Measurements from ENCODE around the gene CPED1. TPM values are rescaled to one million over a fixed set of nuclear protein-coding genes. Genes with fewer than 3 reads are reported as not detected.
"Not testable (repeated sequence)": the region's sequence is repeated elsewhere in the genome, so short reads cannot be mapped to it uniquely, and the experiment has no call there.

The CPED1 gene
- total and polyA plus RNA-seq, 4 experiments from 2014 or later, result 0.32 TPM; not detected in 3

DNA sequence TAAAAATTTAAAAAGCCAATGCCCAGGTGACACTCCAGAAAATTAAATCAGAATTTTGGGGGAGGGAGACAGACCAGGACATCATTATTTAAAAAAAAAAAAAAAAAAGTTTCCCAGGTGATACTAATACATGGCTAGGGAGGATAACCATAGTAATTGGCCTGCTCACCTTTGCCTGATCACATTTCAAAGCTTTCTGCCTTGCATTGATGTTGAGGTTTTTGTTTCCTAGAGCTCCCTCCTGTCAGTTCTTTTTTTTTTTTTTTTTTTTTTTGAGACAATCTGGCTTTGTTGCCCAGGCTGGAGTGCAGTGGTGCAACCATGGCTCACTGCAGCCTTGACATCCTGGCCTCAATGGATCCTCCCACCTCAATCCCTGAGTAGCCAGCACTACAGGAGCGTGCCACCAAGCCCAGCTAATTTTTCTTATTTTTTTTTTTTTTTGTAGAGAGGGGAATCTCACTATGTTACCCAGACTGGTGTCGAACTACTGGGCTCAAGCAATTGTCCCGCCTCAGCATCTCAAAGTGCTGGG is 38.1 kb downstream of the CPED1 start:
- Mint-ChIP-seq H3K27ac (no peak overlapping the region), H3K4me1 (no peaks in the 10 kb centered on the region), H3K36me3 (no peaks in the 10 kb centered on the region), H3K4me3 (no peak overlapping the region), H3K27me3 (peaks cover 11 to 12% of the 10 kb centered on the region in 2 donors), H3K9me3 (no peaks in the 10 kb centered on the region)
- no peaks in the 10 kb centered on the region for H3K36me3 ChIP-seq (ENCODE audit: insufficient read depth, low read length)
- no peak overlapping the region for H3K27ac ChIP-seq (ENCODE audit: low read depth, low read length)
- no peaks in the 10 kb centered on the region for H3K9me3 ChIP-seq (ENCODE audit: control insufficient read depth in 1 of 2, low read length in 2 of 2)
- DNase-seq, result no peak
- CTCF ChIA-PET (ENCODE audit: partially characterized antibody), result no interaction called here
- no peaks in the 10 kb centered on the region for H3K4me1 ChIP-seq (ENCODE audit: insufficient read depth, low read length)
- H3K4me3 ChIP-seq (ENCODE audit: low read length in 2 of 2), result no peak overlapping the region
- intact Hi-C loops (cut with micrococcal nuclease), result no loop called here
- H3K27me3 ChIP-seq (ENCODE audit: insufficient read depth, low read length), result no peaks in the 10 kb centered on the region
- POLR2A ChIA-PET (ENCODE audit: partially characterized antibody), result no interaction called here

- CTCF ChIA-PET (ENCODE audit: partially characterized antibody), result interaction anchor here (1.1 kb wide), 1 partner anchor 11 kb away, joined by 3 read pairs; no protein-coding TSS in a partner anchor
Observed at GRCh38 chr7:121027761-121028669, 39.5 kb downstream of the CPED1 start.

DNA sequence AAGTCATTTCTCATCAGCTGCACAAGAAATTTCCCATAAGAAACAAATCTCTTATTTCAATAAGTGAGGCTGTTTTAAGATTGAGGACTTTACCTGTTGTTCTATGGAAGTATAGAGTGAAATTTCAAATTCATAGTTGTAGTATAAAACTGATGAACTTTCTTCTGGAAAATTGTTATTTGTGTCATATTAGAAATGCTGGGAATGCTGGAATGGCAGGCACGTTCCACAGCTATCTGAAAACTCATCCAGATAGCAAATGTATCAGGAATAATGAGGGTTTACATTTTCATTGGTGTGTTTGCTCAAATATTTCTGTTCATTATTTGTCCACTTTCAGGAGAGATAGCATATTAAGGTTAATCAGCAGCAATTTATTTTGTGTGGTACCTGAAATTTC is 40.8 kb downstream of the CPED1 start:
- H3K4me3 Mint-ChIP-seq, result no peak overlapping the region
- POLR2A ChIA-PET (ENCODE audit: partially characterized antibody), result no interaction called here
- no peak for DNase-seq
- Histone ChIP-seq H3K27me3 (ENCODE audit: insufficient read depth, low read length) (no peaks in the 10 kb centered on the region), H3K9me3 (ENCODE audit: control insufficient read depth in 1 of 2, low read length in 2 of 2) (no peaks in the 10 kb centered on the region), H3K4me1 (ENCODE audit: insufficient read depth, low read length) (no peaks in the 10 kb centered on the region), H3K4me3 (ENCODE audit: low read length in 2 of 2) (no peak overlapping the region), H3K27ac (ENCODE audit: low read depth, low read length) (no peak overlapping the region), H3K36me3 (ENCODE audit: insufficient read depth, low read length) (no peaks in the 10 kb centered on the region)
- CTCF ChIA-PET (ENCODE audit: partially characterized antibody), result no interaction called here
- H3K9me3 Mint-ChIP-seq, result no peaks in the 10 kb centered on the region
- no peaks in the 10 kb centered on the region for H3K36me3 Mint-ChIP-seq
- H3K27ac Mint-ChIP-seq, result no peak overlapping the region
- peaks cover 11 to 12% of the 10 kb centered on the region in 2 donors for H3K27me3 Mint-ChIP-seq
- intact Hi-C loops (cut with micrococcal nuclease), result no loop called here
- H3K4me1 Mint-ChIP-seq, result no peaks in the 10 kb centered on the region

More at GRCh38 chr7:121027761-121028669, 39.5 kb downstream of the CPED1 start:
- no peaks in the 10 kb centered on the region for H3K36me3 Mint-ChIP-seq
- Histone ChIP-seq H3K4me3 (ENCODE audit: low read length in 2 of 2) (no peak overlapping the region), H3K27me3 (ENCODE audit: insufficient read depth, low read length) (no peaks in the 10 kb centered on the region), H3K27ac (ENCODE audit: low read depth, low read length) (no peak overlapping the region), H3K36me3 (ENCODE audit: insufficient read depth, low read length) (no peaks in the 10 kb centered on the region), H3K4me1 (ENCODE audit: insufficient read depth, low read length) (no peaks in the 10 kb centered on the region), H3K9me3 (ENCODE audit: control insufficient read depth in 1 of 2, low read length in 2 of 2) (no peaks in the 10 kb centered on the region)
- no peak overlapping the region for H3K27ac Mint-ChIP-seq
- DNase-seq, result no peak
- H3K9me3 Mint-ChIP-seq, result no peaks in the 10 kb centered on the region
- no peak overlapping the region for H3K4me3 Mint-ChIP-seq
- H3K27me3 Mint-ChIP-seq, result peaks cover 11 to 12% of the 10 kb centered on the region in 2 donors
- POLR2A ChIA-PET (ENCODE audit: partially characterized antibody), result no interaction called here
- H3K4me1 Mint-ChIP-seq, result no peaks in the 10 kb centered on the region
- intact Hi-C loops (cut with micrococcal nuclease), result no loop called here

GRCh38 chr7:121030308-121030707 is 41.8 kb downstream of the CPED1 start:
- Mint-ChIP-seq H3K9me3 (peaks cover 0 to 1% (median 0%) of the 10 kb centered on the region in 8 donors), H3K27me3 (peaks cover 11 to 13% of the 10 kb centered on the region in 2 donors), H3K4me3 (no peak overlapping the region), H3K4me1 (no peaks in the 10 kb centered on the region), H3K27ac (no peak overlapping the region), H3K36me3 (no peaks in the 10 kb centered on the region)
- Histone ChIP-seq H3K4me1 (ENCODE audit: insufficient read depth, low read length) (no peaks in the 10 kb centered on the region), H3K4me3 (ENCODE audit: low read length in 2 of 2) (no peak overlapping the region), H3K27ac (ENCODE audit: low read depth, low read length) (no peak overlapping the region), H3K27me3 (ENCODE audit: insufficient read depth, low read length) (no peaks in the 10 kb centered on the region), H3K9me3 (ENCODE audit: control insufficient read depth in 1 of 2, low read length in 2 of 2) (no peaks in the 10 kb centered on the region), H3K36me3 (ENCODE audit: insufficient read depth, low read length) (no peaks in the 10 kb centered on the region)
- DNase-seq, result no peak
- POLR2A ChIA-PET (ENCODE audit: partially characterized antibody), result no interaction called here
- CTCF ChIA-PET (ENCODE audit: partially characterized antibody), result no interaction called here
- intact Hi-C loops (cut with micrococcal nuclease), result no loop called here

GRCh38 chr7:121032645-121033460 is 44.3 kb downstream of the CPED1 start:
- Histone ChIP-seq H3K4me3 (ENCODE audit: low read length in 2 of 2) (no peak overlapping the region), H3K4me1 (ENCODE audit: insufficient read depth, low read length) (no peaks in the 10 kb centered on the region), H3K36me3 (ENCODE audit: insufficient read depth, low read length) (no peaks in the 10 kb centered on the region), H3K27me3 (ENCODE audit: insufficient read depth, low read length) (no peaks in the 10 kb centered on the region), H3K27ac (ENCODE audit: low read depth, low read length) (no peak overlapping the region), H3K9me3 (ENCODE audit: control insufficient read depth in 1 of 2, low read length in 2 of 2) (no peaks in the 10 kb centered on the region)
- intact Hi-C loops (cut with micrococcal nuclease), result no loop called here
- CTCF ChIA-PET (ENCODE audit: partially characterized antibody), result interaction anchor here (1.4 kb wide), 1 partner anchor 9 kb away, joined by 3 read pairs; no protein-coding TSS in a partner anchor
- POLR2A ChIA-PET (ENCODE audit: partially characterized antibody), result no interaction called here
- H3K27me3 Mint-ChIP-seq, result peaks cover 3 to 6% of the 10 kb centered on the region in 2 donors
- H3K9me3 Mint-ChIP-seq, result peaks cover 0 to 1% (median 0%) of the 10 kb centered on the region in 8 donors
- no peaks in the 10 kb centered on the region for H3K4me1 Mint-ChIP-seq
- DNase-seq, result no peak
- H3K4me3 Mint-ChIP-seq, result no peak overlapping the region
- H3K27ac Mint-ChIP-seq, result no peak overlapping the region
- H3K36me3 Mint-ChIP-seq, result no peaks in the 10 kb centered on the region

- Mint-ChIP-seq H3K36me3 (no peaks in the 10 kb centered on the region), H3K27me3 (peaks cover 0 to 1% of the 10 kb centered on the region in 2 donors), H3K4me3 (no peak overlapping the region), H3K4me1 (no peaks in the 10 kb centered on the region), H3K27ac (no peak overlapping the region), H3K9me3 (peaks cover 0 to 1% (median 0%) of the 10 kb centered on the region in 8 donors)
- intact Hi-C loops (cut with micrococcal nuclease), result no loop called here
- no peak for DNase-seq
- Histone ChIP-seq H3K4me3 (ENCODE audit: low read length in 2 of 2) (no peak overlapping the region), H3K36me3 (ENCODE audit: insufficient read depth, low read length) (no peaks in the 10 kb centered on the region), H3K27me3 (ENCODE audit: insufficient read depth, low read length) (no peaks in the 10 kb centered on the region), H3K27ac (ENCODE audit: low read depth, low read length) (no peak overlapping the region), H3K4me1 (ENCODE audit: insufficient read depth, low read length) (no peaks in the 10 kb centered on the region), H3K9me3 (ENCODE audit: control insufficient read depth in 1 of 2, low read length in 2 of 2) (no peaks in the 10 kb centered on the region)
- ChIA-PET CTCF (ENCODE audit: partially characterized antibody) (interaction anchor here (0.9 kb wide), 1 partner anchor 11 kb away, joined by 3 read pairs; no protein-coding TSS in a partner anchor), POLR2A (ENCODE audit: partially characterized antibody) (no interaction called here)
Observed at GRCh38 chr7:121034929-121035328, 46.4 kb downstream of the CPED1 start.

DNA sequence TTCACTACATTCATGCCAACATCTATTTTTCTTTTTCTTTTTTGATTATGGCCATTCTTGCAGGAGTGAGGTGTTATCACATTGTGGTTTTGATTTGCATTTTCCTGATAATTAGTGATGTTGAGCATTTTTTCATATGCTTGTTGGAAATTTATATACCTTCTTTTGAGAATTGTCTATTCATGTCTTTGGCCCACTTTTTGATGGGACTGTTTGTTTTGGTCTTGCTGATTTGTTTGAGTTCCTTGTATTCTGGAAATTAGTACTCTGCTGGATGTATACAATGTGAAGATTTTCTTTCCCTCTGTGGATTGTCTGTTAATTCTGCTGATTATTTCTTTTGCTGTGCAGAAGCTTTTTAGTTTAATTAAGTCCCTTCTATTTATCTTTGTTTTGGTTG is 48.3 kb downstream of the CPED1 start:
- POLR2A ChIA-PET (ENCODE audit: partially characterized antibody); CTCF ChIA-PET (ENCODE audit: partially characterized antibody); DNase-seq; H3K27ac Mint-ChIP-seq; H3K36me3 ChIP-seq (ENCODE audit: insufficient read depth, low read length); H3K27me3 ChIP-seq (ENCODE audit: insufficient read depth, low read length); H3K27me3 Mint-ChIP-seq; H3K9me3 Mint-ChIP-seq; intact Hi-C loops (cut with micrococcal nuclease); H3K9me3 ChIP-seq (ENCODE audit: control insufficient read depth in 1 of 2, low read length in 2 of 2); H3K27ac ChIP-seq (ENCODE audit: low read depth, low read length); H3K4me3 Mint-ChIP-seq; H3K4me1 ChIP-seq (ENCODE audit: insufficient read depth, low read length); H3K4me1 Mint-ChIP-seq; H3K36me3 Mint-ChIP-seq; H3K4me3 ChIP-seq (ENCODE audit: low read length in 2 of 2): not testable (repeated sequence)
